Keratinocyte (primary cell): ENCODE measurements around the gene GREM1.

Experiments used
- EZH2 ChIP-seq: IDR thresholded peaks from one replicate; pipeline ENCODE4 v1.6.1; 2012; ENCODE audit warnings: inconsistent platforms, mild to moderate bottlenecking, low read length, moderate library complexity
- TF ChIP-seq, protein P1 (sequence below), 3 experiments: IDR thresholded peaks in 1 of 3; conservative IDR thresholded peaks in 1 of 3; optimal IDR thresholded peaks in 1 of 3; 2 replicates in 2 of 3; 3 replicates in 1 of 3; pipeline versions ENCODE3 to v1.5.1; 2011; ENCODE audit warnings: low read length in 3 of 3, mild to moderate bottlenecking in 3 of 3, moderate library complexity in 2 of 3, control low read depth in 1 of 3, inconsistent platforms in 1 of 3; ENCODE audit not compliant: insufficient read depth in 2 of 3; ENCODE audit errors: extremely low read depth in 1 of 3

DNA sequence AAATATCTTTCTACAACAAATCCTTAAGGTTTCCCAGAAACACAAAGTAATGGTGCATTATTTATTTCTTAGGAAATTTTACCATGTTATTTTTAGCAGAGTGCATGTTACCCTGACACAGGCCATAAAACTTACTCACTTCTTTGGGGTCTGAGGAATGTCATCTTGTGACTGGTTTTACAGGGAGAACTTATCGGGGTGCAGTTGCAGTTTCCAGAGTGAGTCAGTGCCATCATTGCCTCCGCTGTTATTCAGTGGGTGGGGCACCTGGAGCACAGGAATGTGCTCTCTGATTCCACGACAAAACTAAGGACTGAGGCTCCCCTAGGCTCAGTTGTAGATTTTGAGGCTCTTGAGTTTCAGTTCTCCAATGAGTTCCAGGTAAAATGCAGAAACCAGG is 11.1 kb upstream of the GREM1 start:
- TF ChIP-seq, protein P1, sequence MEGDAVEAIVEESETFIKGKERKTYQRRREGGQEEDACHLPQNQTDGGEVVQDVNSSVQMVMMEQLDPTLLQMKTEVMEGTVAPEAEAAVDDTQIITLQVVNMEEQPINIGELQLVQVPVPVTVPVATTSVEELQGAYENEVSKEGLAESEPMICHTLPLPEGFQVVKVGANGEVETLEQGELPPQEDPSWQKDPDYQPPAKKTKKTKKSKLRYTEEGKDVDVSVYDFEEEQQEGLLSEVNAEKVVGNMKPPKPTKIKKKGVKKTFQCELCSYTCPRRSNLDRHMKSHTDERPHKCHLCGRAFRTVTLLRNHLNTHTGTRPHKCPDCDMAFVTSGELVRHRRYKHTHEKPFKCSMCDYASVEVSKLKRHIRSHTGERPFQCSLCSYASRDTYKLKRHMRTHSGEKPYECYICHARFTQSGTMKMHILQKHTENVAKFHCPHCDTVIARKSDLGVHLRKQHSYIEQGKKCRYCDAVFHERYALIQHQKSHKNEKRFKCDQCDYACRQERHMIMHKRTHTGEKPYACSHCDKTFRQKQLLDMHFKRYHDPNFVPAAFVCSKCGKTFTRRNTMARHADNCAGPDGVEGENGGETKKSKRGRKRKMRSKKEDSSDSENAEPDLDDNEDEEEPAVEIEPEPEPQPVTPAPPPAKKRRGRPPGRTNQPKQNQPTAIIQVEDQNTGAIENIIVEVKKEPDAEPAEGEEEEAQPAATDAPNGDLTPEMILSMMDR (optimal IDR thresholded peaks at IDR 0.05 in 1 of 3, IDR thresholded peaks at IDR 0.05 in 1 of 3, conservative IDR thresholded peaks at IDR 0.05 in 1 of 3; ENCODE audit: extremely low read depth in 1 of 3, insufficient read depth in 2 of 3, low read length in 3 of 3): no peak
- no peak for TF ChIP-seq EZH2
